ENCODE results near the gene ACVR2A.

ACVR2A gene

GRCh38 chr2:147855316-147855715, 10.5 kb downstream of the ACVR2A start:
- no peaks in the 10 kb centered on the region for H3K79me2 ChIP-seq (ENCODE audit: low read length)
- no peaks in the 10 kb centered on the region for H3K36me3 ChIP-seq (replicated peaks; ENCODE audit: low read depth, low read length)
- TF ChIP-seq CTCF (IDR thresholded peaks at IDR 0.05; ENCODE audit: low read depth, low read length), result no peak
- no peak for TF ChIP-seq EZH2phosphoT487 (IDR thresholded peaks at IDR 0.05; ENCODE audit: low read depth)
- no peaks in the 10 kb centered on the region for H3K9me3 ChIP-seq (ENCODE audit: insufficient read depth, low read length)
- no peaks in the 10 kb centered on the region for H3K4me1 ChIP-seq (ENCODE audit: low read length)
- H4K20me1 ChIP-seq (ENCODE audit: insufficient read depth, low read length), result no peaks in the 10 kb centered on the region
- H3K27me3 ChIP-seq (ENCODE audit: low read depth, low read length), result no peaks in the 10 kb centered on the region
- no peak overlapping the region for H3K4me3 ChIP-seq (ENCODE audit: low read length)
- H3K4me2 ChIP-seq (ENCODE audit: low read length), result no peak overlapping the region
- H3K9ac ChIP-seq (ENCODE audit: low read length), result no peak overlapping the region
- no peak overlapping the region for H2AFZ ChIP-seq (ENCODE audit: low read depth, low read length)
- no peak overlapping the region for H3K27ac ChIP-seq (ENCODE audit: low read length)

GRCh38 chr2:147855977-147856376, 11.1 kb downstream of the ACVR2A start:
- no peak overlapping the region for H2AFZ ChIP-seq (ENCODE audit: low read depth, low read length)
- no peak overlapping the region for H3K4me2 ChIP-seq (ENCODE audit: low read length)
- no peaks in the 10 kb centered on the region for H3K79me2 ChIP-seq (ENCODE audit: low read length)
- no peaks in the 10 kb centered on the region for H3K36me3 ChIP-seq (replicated peaks; ENCODE audit: low read depth, low read length)
- no peak overlapping the region for H3K27ac ChIP-seq (ENCODE audit: low read length)
- H3K27me3 ChIP-seq (ENCODE audit: low read depth, low read length), result no peaks in the 10 kb centered on the region
- no peak overlapping the region for H3K4me3 ChIP-seq (ENCODE audit: low read length)
- TF ChIP-seq EZH2phosphoT487 (IDR thresholded peaks at IDR 0.05; ENCODE audit: low read depth), result no peak
- TF ChIP-seq CTCF (IDR thresholded peaks at IDR 0.05; ENCODE audit: low read depth, low read length), result no peak
- H3K4me1 ChIP-seq (ENCODE audit: low read length), result no peaks in the 10 kb centered on the region
- no peaks in the 10 kb centered on the region for H4K20me1 ChIP-seq (ENCODE audit: insufficient read depth, low read length)
- no peak overlapping the region for H3K9ac ChIP-seq (ENCODE audit: low read length)
- H3K9me3 ChIP-seq (ENCODE audit: insufficient read depth, low read length), result no peaks in the 10 kb centered on the region

- TF ChIP-seq EZH2phosphoT487 (IDR thresholded peaks at IDR 0.05; ENCODE audit: low read depth) (no peak), CTCF (IDR thresholded peaks at IDR 0.05; ENCODE audit: low read depth, low read length) (no peak)
- no peaks in the 10 kb centered on the region for H3K4me1 ChIP-seq (ENCODE audit: low read length)
- no peak overlapping the region for H3K27ac ChIP-seq (ENCODE audit: low read length)
- H3K27me3 ChIP-seq (ENCODE audit: low read depth, low read length), result no peaks in the 10 kb centered on the region
- no peaks in the 10 kb centered on the region for H3K9me3 ChIP-seq (ENCODE audit: insufficient read depth, low read length)
- H3K4me3 ChIP-seq (ENCODE audit: low read length), result no peak overlapping the region
- no peak overlapping the region for H2AFZ ChIP-seq (ENCODE audit: low read depth, low read length)
- no peaks in the 10 kb centered on the region for H3K36me3 ChIP-seq (replicated peaks; ENCODE audit: low read depth, low read length)
- H3K4me2 ChIP-seq (ENCODE audit: low read length), result no peak overlapping the region
- no peaks in the 10 kb centered on the region for H3K79me2 ChIP-seq (ENCODE audit: low read length)
- no peaks in the 10 kb centered on the region for H4K20me1 ChIP-seq (ENCODE audit: insufficient read depth, low read length)
- no peak overlapping the region for H3K9ac ChIP-seq (ENCODE audit: low read length)
These were observed 15.2 kb downstream of the ACVR2A start for GRCh38 chr2:147860009-147860408.

GRCh38 chr2:147862859-147863516, 18.2 kb downstream of the ACVR2A start:
- Histone ChIP-seq H3K27ac (ENCODE audit: low read length) (no peak overlapping the region), H3K36me3 (replicated peaks; ENCODE audit: low read depth, low read length) (no peaks in the 10 kb centered on the region), H3K27me3 (ENCODE audit: low read depth, low read length) (no peaks in the 10 kb centered on the region), H3K4me2 (ENCODE audit: low read length) (no peak overlapping the region), H3K79me2 (ENCODE audit: low read length) (no peaks in the 10 kb centered on the region), H3K9me3 (ENCODE audit: insufficient read depth, low read length) (no peaks in the 10 kb centered on the region), H3K4me3 (ENCODE audit: low read length) (no peak overlapping the region), H2AFZ (ENCODE audit: low read depth, low read length) (no peak overlapping the region), H3K9ac (ENCODE audit: low read length) (no peak overlapping the region), H4K20me1 (ENCODE audit: insufficient read depth, low read length) (no peaks in the 10 kb centered on the region), H3K4me1 (ENCODE audit: low read length) (peaks cover 10% of the 10 kb centered on the region)
- TF ChIP-seq EZH2phosphoT487 (IDR thresholded peaks at IDR 0.05; ENCODE audit: low read depth), result no peak
- no peak for TF ChIP-seq CTCF (IDR thresholded peaks at IDR 0.05; ENCODE audit: low read depth, low read length)

All from OCI-LY3 (cell line).